ENCODE data around the gene NAALADL2. TPM values are rescaled to one million over a fixed set of nuclear protein-coding genes. Genes with fewer than 3 reads are reported as not detected.

The NAALADL2 gene
- total RNA-seq, 1 donor, result 54.5 TPM

DNA sequence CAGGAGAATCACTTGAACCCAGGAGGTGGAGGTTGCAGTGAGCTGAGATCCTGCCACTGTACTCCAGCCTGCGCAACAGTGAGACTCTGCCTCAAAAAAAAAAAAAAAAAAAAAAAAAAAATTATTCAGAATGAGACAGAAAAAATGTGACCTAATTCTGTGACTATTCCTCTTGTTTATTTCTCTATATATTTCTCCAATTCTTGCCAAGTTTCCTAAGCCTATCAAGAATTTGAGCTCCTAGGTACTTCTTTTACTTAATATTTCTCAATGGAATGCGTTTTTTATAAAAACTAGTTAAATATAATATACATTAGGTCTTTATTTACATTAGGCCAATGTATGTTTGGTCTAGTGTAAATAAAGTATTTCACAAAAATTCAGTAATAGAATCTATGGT is 86.8 kb downstream of the NAALADL2 start:
- H3K4me3 ChIP-seq (ENCODE audit: low read depth, low read length), result no peak overlapping the region
- TF ChIP-seq, protein P1, sequence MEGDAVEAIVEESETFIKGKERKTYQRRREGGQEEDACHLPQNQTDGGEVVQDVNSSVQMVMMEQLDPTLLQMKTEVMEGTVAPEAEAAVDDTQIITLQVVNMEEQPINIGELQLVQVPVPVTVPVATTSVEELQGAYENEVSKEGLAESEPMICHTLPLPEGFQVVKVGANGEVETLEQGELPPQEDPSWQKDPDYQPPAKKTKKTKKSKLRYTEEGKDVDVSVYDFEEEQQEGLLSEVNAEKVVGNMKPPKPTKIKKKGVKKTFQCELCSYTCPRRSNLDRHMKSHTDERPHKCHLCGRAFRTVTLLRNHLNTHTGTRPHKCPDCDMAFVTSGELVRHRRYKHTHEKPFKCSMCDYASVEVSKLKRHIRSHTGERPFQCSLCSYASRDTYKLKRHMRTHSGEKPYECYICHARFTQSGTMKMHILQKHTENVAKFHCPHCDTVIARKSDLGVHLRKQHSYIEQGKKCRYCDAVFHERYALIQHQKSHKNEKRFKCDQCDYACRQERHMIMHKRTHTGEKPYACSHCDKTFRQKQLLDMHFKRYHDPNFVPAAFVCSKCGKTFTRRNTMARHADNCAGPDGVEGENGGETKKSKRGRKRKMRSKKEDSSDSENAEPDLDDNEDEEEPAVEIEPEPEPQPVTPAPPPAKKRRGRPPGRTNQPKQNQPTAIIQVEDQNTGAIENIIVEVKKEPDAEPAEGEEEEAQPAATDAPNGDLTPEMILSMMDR (IDR thresholded peaks at IDR 0.05; ENCODE audit: insufficient read depth, low read length), result no peak
- no peak for DNase-seq (ENCODE audit: low read depth)

DNA sequence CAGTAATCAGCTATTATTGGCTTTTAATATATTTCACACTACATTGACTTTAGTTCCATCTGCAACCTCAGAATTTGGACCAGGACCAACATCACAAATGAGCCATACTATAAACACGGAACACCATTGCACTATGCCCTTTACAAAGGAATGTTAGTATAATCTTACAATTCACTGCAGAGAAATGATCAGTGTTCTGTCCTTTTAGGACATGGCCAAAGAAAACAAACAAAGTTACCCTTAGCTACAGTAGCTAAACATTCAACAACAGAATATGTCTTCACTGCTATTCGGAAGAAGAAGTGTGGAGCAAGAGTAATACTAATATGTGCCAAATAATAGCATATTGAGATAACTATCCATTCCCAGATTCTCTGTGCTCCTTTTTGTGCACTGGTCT is 90.4 kb downstream of the NAALADL2 start:
- H3K4me3 ChIP-seq (ENCODE audit: low read depth, low read length), result no peak overlapping the region
- DNase-seq (ENCODE audit: low read depth), result peak; percentile 96

DNA sequence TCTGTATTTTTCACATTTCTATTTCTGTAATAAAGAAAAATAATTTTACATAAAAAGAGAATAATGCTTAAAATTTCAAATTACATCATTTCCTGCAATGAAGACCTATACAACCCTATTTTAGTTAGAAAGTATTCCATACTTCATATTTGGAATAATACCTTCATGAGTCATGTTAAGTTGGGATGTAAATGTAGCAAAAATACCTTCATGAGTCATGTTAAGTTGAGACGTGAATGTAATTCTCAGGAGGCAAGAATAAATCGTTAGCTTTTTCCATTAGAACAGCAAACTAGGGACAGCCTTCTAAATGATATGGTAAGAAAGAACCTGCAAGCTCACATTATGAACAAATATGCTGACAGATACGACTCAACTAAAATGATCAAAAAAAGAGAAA is 91.9 kb downstream of the NAALADL2 start:
- no peak overlapping the region for H3K4me3 ChIP-seq (ENCODE audit: low read depth, low read length)
- DNase-seq (ENCODE audit: low read depth), result peak; percentile 73

More for the DNA sequence above, 90.4 kb downstream of the NAALADL2 start:
- TF ChIP-seq, protein P1 (IDR thresholded peaks at IDR 0.05; ENCODE audit: insufficient read depth, low read length), result no peak

DNA sequence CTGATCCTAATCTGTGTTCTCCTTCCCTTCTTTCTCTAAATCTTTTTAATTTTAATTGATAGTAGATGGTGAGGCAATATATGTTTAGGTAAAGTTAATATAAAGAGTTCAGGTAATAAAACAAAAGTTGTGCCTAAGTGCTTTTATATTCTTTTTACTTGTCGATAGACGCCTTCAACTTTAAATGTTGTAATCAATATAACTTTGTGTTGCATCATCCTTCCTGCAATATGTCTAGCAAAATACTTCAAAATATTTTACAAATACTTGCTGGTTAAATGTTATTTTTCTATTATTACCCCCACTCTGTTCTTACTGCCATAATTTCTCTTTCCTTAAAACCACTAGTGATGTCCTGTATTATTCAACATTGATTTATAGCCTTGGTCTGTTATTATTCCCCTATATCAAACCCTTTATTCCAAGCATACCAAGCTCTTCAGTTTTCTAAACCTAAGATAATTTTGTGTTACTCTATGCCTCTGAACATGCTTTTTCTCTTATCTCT is 92.4 kb downstream of the NAALADL2 start:
- no peak for DNase-seq (ENCODE audit: low read depth)
- TF ChIP-seq, protein P1 (IDR thresholded peaks at IDR 0.05; ENCODE audit: insufficient read depth, low read length), result no peak
- H3K4me3 ChIP-seq (ENCODE audit: low read depth, low read length), result no peak overlapping the region

More for the DNA sequence above, 91.9 kb downstream of the NAALADL2 start:
- TF ChIP-seq, protein P1 (IDR thresholded peaks at IDR 0.05; ENCODE audit: insufficient read depth, low read length), result no peak

DNA sequence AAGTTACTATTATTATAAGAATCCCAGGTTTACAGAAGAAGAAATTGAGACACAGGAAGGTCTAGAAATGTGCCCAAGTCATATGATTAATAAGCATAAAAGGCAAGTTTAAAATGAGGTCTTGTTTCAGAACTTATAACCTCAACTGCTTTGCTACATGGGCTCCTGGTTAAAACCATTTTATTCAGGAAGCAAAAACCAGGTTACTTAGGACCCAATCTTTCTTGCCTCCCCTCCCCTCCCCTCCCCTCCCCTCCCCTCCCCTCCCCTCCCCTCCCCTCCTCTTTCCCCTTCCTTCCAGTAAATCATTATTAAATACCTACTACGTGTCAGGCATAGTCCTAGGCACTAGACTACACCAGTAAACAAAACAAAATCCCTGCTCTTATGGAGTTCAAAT is 93.9 kb downstream of the NAALADL2 start:
- TF ChIP-seq, protein P1 (IDR thresholded peaks at IDR 0.05; ENCODE audit: insufficient read depth, low read length), result no peak
- no peak overlapping the region for H3K4me3 ChIP-seq (ENCODE audit: low read depth, low read length)

DNA sequence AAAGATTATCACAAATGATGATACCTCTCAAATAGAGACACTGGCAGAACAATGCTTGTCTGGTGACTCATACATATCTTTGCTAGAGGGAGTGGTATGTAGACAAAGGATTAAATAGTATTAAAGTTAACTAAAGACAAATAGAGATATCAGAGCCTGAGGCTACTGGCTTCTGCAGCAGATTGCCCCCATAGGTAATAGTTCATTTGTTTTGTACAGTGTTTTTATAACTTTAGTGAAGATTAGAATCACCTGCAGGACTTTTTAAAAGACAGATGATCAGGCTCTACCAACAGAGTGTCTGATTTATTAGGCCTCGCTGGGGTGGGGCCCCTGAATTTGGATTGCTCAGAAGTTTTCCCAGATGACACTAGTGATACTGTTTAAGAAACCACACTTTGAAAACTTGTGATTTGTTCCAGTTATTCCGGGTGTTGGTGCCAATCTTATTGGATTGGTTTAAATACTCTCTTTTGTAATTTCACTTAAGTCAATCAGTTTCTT is 96.4 kb downstream of the NAALADL2 start:
- DNase-seq (ENCODE audit: low read depth), result peak; percentile 45
- TF ChIP-seq, protein P1 (IDR thresholded peaks at IDR 0.05; ENCODE audit: insufficient read depth, low read length), result no peak
- H3K4me3 ChIP-seq (ENCODE audit: low read depth, low read length), result no peak overlapping the region

More for the DNA sequence above, 93.9 kb downstream of the NAALADL2 start:
- no peak for DNase-seq (ENCODE audit: low read depth)

DNA sequence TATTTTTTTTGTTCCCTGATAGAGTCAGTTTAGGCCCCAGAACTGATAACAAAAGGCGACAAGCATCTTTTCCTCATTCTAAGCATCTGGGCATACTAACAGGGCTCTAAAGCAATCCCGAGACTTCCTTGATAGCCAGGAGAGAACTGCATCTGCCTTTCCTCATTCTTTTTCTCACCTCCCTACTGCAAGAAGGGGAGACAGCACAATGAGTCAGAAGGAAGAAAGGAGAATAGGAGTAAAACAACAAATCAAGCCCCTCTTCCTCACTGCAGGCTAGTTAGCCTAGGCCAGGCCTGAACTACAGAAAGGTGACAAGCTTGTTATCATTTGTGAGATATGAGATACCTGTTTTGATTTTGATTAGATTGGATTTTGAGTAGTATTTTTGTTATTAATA is 97.9 kb downstream of the NAALADL2 start:
- peak; percentile 23 for DNase-seq (ENCODE audit: low read depth)
- no peak overlapping the region for H3K4me3 ChIP-seq (ENCODE audit: low read depth, low read length)
- TF ChIP-seq, protein P1 (IDR thresholded peaks at IDR 0.05; ENCODE audit: insufficient read depth, low read length), result no peak

All from fibroblast of the aortic adventitia (primary cell).